ENCODE measurements around the gene PZP.

Gene PZP

GRCh38 chr12:9122091-9122609 lies 86.0 kb downstream of the PZP start:
- no peak for DNase-seq

DNA sequence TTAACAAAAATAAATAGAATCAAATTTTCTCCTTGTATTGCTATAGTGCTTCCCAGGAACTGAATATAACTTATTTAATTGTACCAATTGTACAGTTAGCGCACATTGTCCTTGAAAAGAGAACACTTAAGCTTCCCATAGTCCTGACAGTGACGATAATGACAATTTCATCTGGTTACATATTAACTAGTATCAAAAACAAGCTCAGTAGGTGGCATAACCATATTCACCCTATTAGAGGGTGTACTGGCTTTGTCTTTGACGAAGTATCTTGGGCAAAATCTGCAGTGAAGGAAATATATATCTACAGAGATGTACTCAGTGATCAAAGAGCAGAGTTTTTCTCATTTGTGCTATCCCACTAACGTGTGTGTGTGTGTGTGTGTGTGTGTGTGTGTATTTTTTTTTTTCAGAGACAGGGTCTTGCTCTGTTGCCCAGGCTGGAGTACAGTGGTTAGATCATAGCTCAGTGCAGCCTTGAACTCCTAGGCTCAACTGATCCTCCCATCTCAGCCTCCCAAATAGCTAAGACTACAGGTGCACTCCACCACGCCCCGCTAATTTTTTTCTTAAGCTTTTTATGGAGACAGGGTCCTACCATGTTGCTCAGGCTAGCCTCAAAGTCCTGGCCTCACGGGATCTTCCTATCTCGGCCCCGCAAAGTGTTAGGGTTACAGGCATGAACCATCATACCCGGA lies 87.6 kb downstream of the PZP start:
- no peak for DNase-seq

- DNase-seq: peak; percentile 100
Measured at GRCh38 chr12:9118158-9118557, 90.0 kb downstream of the PZP start.

DNA sequence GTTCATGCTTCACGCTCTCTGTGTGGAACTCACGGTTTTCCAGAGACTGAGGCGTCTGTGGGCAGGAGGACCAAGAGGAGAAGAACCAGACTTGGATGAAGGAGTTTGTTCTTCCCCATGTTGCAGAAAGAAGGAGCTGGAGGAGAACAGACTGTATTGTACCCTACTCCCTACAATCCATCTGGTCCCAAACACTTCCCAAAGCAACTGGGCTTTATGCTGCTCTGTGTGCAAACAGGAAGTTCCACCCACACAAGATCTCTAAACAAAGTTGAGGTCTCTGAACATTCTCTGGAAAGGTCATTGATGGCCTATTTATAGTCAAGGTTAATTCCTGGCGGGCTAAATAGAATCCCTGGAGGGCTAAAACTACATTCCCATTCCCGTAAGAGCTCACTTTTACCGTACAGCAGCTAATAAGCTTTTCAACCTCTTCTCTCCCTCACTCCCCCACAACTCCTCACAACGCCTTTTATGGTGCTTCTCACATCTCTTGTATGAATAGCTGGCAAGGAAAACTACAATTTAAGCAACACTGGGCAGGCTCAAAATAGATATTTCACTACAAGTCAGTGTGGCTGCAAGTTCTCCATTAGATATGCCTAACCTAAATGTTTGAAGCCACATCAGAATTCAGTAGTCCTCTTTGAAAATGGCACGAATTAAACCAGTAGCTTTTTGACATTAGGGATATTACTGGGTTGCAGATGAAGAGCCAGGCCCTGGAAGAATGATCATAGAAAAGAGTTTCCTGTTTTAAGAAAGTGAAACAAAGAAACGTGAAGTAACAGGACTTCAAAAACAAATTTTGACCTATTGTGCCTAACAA lies 92.2 kb downstream of the PZP start, which contains the start of gene A2M:
Gene A2M (minus strand): TSS at position 189 of the 829 bp plus-strand sequence. CDS start 70 bp downstream, at position 119.
- peak; percentile 52 for DNase-seq

- DNase-seq: peak; percentile 6
Measured at GRCh38 chr12:9114946-9115345, 93.2 kb downstream of the PZP start.

DNA sequence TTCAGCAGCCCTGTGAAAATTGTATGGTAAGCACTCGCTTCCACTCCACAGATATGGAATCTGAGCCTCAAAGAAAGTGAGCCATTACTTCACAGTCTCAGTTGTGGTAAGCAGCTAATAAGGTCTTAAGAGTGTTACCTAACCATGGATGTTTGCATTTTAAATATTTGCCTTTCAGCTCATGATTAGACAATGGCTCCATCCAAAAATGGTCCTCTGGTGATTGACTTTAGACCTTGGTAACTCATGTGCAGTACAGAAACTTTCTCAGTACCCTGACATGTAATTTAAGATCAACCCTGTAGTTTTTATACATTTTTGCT lies 94.2 kb downstream of the PZP start:
- no peak for DNase-seq

- no peak for DNase-seq
Measured at GRCh38 chr12:9113296-9113986, 94.8 kb downstream of the PZP start.

- no peak for DNase-seq
Measured at GRCh38 chr12:9112076-9112853, 95.9 kb downstream of the PZP start.

- DNase-seq: no peak
Measured at GRCh38 chr12:9111525-9111924, 96.7 kb downstream of the PZP start.

- no peak for DNase-seq
Measured at GRCh38 chr12:9109737-9110491, 98.3 kb downstream of the PZP start.

GRCh38 chr12:9109213-9109522 lies 99.0 kb downstream of the PZP start:
- no peak for DNase-seq

GRCh38 chr12:9108504-9109212 lies 99.5 kb downstream of the PZP start:
- no peak for DNase-seq

- no peak for DNase-seq
Measured at GRCh38 chr12:9107542-9107873, 100.7 kb downstream of the PZP start.

DNA sequence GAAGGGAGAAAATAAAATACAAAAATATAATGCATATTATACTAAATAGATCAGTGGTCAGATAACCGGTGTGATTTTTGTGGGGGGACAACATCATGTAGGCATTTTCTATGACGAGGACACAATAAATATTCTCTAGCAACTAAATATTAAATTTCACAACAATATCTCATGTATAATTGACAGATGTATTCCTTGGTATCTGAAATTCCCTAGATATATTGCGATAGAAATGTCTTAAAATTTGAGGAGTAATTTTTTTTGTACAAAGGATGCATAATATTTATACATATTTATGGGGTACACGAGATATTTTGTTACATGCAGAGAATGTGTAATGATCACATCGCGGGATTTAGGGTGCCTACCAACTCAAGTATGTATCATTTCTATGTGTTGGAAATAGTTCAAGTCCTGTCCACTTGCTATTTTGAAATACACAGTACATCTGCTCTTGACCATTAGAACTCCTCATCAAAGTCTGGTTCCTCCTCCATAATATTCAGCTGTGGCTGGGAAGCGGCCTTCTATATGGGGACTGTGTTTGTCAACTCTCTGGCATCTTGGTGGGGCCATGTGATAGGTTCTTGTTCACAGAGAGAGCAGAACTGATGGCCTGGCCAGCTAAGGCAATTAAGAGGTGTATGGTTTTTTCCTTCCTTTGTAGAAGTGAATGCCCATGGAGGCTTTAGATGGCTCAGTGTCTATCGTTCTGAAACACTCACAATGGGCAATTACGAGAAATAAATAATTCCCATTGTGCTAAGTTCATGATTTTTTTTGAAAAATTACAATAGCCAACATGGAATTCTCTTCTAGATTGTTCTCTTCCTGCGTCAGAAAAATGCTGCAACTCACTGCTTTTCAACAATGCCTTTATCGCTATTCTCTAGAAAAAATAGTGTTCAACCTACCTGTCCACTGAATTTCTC lies 101.3 kb downstream of the PZP start:
- no peak for DNase-seq

DNA sequence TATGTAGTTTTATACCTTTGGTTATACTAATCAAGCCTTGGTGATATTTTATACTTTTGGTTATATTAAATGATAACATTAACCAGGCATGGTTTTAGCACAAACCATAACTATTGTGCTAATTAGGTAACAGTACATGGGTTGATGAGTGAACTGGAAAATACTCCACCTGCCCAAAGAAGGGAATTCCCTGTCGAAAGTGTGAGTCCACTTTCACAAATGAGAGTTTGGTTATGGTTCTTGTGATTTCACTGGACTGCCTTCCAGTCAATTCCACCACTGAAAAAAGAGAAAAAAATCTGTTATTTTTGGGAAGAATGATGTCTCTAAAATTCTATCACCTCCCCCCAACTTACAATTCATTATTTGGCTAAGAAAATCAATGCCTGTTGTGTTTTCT lies 102.1 kb downstream of the PZP start:
- DNase-seq: no peak

- no peak for DNase-seq
Measured at GRCh38 chr12:9104767-9105423, 103.3 kb downstream of the PZP start.

GRCh38 chr12:9104087-9104486 lies 104.1 kb downstream of the PZP start:
- DNase-seq: no peak

GRCh38 chr12:9103050-9103849 lies 104.9 kb downstream of the PZP start:
- DNase-seq: peak; percentile 21

All from MV-4-11 (cell line).